Heart left ventricle (tissue), 16 donors: ENCODE measurements around the gene EVA1C. TPM values are rescaled to one million over a fixed set of nuclear protein-coding genes. Genes with fewer than 3 reads are reported as not detected.
"Not testable (repeated sequence)": the region's sequence is repeated elsewhere in the genome, so short reads cannot be mapped to it uniquely, and the experiment has no call there.

ENCODE experiments used
- ATAC-seq, 4 donors: fragments of 200-7000 bp; cut with Tn5 transposase; one replicate each; pipeline ENCODE4 v1.9.1; 2020 to 2022; ENCODE audit warnings: moderate library complexity in 4 of 4, mild to moderate bottlenecking in 3 of 4, moderate number of reproducible peaks in 1 of 4
- DNase-seq, 5 donors: peaks; one replicate each; pipeline ENCODE4 v3.0.0-alpha.2; 2020
- H3K27ac ChIP-seq, 12 donors: fragments of 200-600 bp; sonication (generic) in 4 of 12; one replicate each; pipeline versions ENCODE4 v1.5.0 to v1.8.0; 2016 to 2022; ENCODE audit warnings: mild to moderate bottlenecking in 2 of 12
- H3K27me3 ChIP-seq, 9 donors: fragments of 200-600 bp; sonication (generic) in 2 of 9; one replicate each; pipeline versions ENCODE4 v1.5.1 to v1.8.0; 2016 to 2022; ENCODE audit warnings: mild to moderate bottlenecking in 3 of 9
- H3K36me3 ChIP-seq, 9 donors: fragments of 200-600 bp; sonication (generic) in 2 of 9; one replicate each; pipeline versions ENCODE4 v1.5.0 to v1.8.0; 2018 to 2022; ENCODE audit warnings: mild to moderate bottlenecking in 2 of 9
- H3K4me1 ChIP-seq, 12 donors: fragments of 200-600 bp; sonication (generic) in 4 of 12; one replicate each; pipeline versions ENCODE4 v1.5.0 to v1.8.0; 2016 to 2022; ENCODE audit warnings: mild to moderate bottlenecking in 3 of 12
- H3K4me3 ChIP-seq, 12 donors: fragments of 200-600 bp; sonication (generic) in 4 of 12; one replicate each; pipeline versions ENCODE4 v1.5.0 to v1.8.0; 2017 to 2022; ENCODE audit warnings: mild to moderate bottlenecking in 9 of 12, moderate library complexity in 4 of 12
- H3K9me3 ChIP-seq, 12 donors: fragments of 200-600 bp; sonication (generic) in 4 of 12; one replicate each; pipeline versions ENCODE4 v1.5.0 to v1.8.0; 2016 to 2022; ENCODE audit warnings: mild to moderate bottlenecking in 1 of 12
- POLR2A ChIP-seq, 2 donors: fragments of 450-650 bp; IDR thresholded peaks; one replicate each; pipeline ENCODE4 v1.6.1; 2017; ENCODE audit warnings: antibody characterized with exemption in 2 of 2, mild to moderate bottlenecking in 2 of 2, moderate library complexity in 2 of 2
- WGBS, 4 donors: extraction: QIAGEN DNeasy Blood & Tissue Kit in 2 of 4; methylation state at CpG; one replicate each; pipeline versions ENCODE4 v1.1.5 to v1.1.7; 2013 to 2018; 5-methylcytosine and 5-hydroxymethylcytosine counted together
- intact Hi-C, 10 donors: fragments of 100-400 bp; cut with DNase I; formaldehyde crosslinking; loops; one replicate each; pipeline versions ENCODE4 v1.11.1 to v1.14.2; 2022
- polyA plus RNA-seq, 2 donors: library from polyadenylated mRNA; stranded (reverse); fragments of 200-250 nt; gene quantifications; one replicate each; pipeline ENCODE4 v1.2.3, GENCODE V29; 2013
- total RNA-seq, 9 donors: library from RNA; depleted of rRNA in 2 of 9; stranded (reverse); fragments of >200 nt in 2 of 9; fragmentation: NEBNext Ultra II Directional in 3 of 9; extraction: Animal tissue kit (Norgen Biotek cat#: 25700) in 3 of 9; gene quantifications; one replicate each; pipeline versions ENCODE4 v1.1.0 to v1.2.4, GENCODE V29; 2016 to 2023
- TF ChIP-seq, protein P1 (sequence below), 12 donors: fragments of 200-600 bp; sonication (generic) in 4 of 12; IDR thresholded peaks; one replicate each; pipeline versions ENCODE4 v1.5.0 to v1.8.0; 2018 to 2022; ENCODE audit warnings: antibody characterized with exemption in 12 of 12, mild to moderate bottlenecking in 5 of 12
- donor health status: ischemic (EF 13 %, LVEDD 7.1; RV severe dilation, severe dysfunction).
- donor health status: healthy with polysubstance abuse.
- donor health status: DM: no; HTN: yes; CAD: no.
- donor health status: DM: no; HTN: no; CAD: no.
- donor health status: ischemic (EF 25% LVEDD 6.9; RV normal size, moderate dysfunction).
- donor health status: ischemic (EF 25% LVEDD 5.7; RV mildly dilated, moderate dysfunction).
- donor health status: healthy.
- donor health status: DM: yes; HTN: yes; CAD: no.
- donor health status: ischemic (EF 35%, LVEDD 5.7; RV mildly dilated, moderate dysfunction).
- donor health status: nonischemic (EF 11% LVEDD 7.7; RV severe dilation, severe dysfunction).
- donor health status: DM: yes; HTN: yes; CAD: no.
- donor health status: PGD.
- donor health status: ischemic (EF 29% LVEDD 5.4; RV normal size, mild dysfunction).
- donor health status: nonischemic (EF 23%, LVEDD 6.1; RV moderate dilation, normal function).

Gene EVA1C
- total and polyA plus RNA-seq, 11 donors, result 10.1 to 44.4 (median 19.7) TPM

DNA sequence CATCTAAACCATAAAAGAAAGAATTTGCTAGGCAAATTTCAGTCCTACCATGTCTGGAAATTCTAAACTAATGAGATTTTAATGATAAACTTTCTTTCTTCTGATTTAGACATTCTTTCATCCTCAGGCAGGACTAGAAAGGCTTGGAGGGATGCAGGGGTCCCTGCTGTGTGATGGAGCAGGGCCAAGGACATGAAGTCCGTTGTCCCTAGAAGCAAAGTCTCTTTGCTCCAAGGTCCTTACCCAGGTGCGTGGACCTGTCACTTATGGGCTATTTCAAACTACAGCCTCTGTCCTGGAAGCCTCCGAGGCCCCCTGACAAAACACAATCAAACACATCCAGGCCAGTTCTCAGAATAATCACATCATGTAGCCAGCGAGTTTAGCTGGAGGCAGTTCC is 46.3 kb upstream of the EVA1C start:
- Histone ChIP-seq H3K4me1 (peaks cover 0 to 27% (median 17%) of the 10 kb centered on the region in 12 donors), H3K27me3 (no peaks in the 10 kb centered on the region), H3K27ac (peak overlapping the region in 1 of 12 donors; percentile 18), H3K9me3 (no peaks in the 10 kb centered on the region), H3K4me3 (no peak overlapping the region), H3K36me3 (peaks cover 0 to 98% (median 73%) of the 10 kb centered on the region in 9 donors)
- WGBS, 4 donors, result 92 to 96% (median 95%) methylated on average over 4 of the region's 4 CpGs
- intact Hi-C loops, result no loop called here
- TF ChIP-seq, protein P1, sequence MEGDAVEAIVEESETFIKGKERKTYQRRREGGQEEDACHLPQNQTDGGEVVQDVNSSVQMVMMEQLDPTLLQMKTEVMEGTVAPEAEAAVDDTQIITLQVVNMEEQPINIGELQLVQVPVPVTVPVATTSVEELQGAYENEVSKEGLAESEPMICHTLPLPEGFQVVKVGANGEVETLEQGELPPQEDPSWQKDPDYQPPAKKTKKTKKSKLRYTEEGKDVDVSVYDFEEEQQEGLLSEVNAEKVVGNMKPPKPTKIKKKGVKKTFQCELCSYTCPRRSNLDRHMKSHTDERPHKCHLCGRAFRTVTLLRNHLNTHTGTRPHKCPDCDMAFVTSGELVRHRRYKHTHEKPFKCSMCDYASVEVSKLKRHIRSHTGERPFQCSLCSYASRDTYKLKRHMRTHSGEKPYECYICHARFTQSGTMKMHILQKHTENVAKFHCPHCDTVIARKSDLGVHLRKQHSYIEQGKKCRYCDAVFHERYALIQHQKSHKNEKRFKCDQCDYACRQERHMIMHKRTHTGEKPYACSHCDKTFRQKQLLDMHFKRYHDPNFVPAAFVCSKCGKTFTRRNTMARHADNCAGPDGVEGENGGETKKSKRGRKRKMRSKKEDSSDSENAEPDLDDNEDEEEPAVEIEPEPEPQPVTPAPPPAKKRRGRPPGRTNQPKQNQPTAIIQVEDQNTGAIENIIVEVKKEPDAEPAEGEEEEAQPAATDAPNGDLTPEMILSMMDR (IDR thresholded peaks at IDR 0.05), result no peak
- TF ChIP-seq POLR2A (IDR thresholded peaks at IDR 0.05), result no peak
- DNase-seq, result no peak
- no peak for ATAC-seq

DNA sequence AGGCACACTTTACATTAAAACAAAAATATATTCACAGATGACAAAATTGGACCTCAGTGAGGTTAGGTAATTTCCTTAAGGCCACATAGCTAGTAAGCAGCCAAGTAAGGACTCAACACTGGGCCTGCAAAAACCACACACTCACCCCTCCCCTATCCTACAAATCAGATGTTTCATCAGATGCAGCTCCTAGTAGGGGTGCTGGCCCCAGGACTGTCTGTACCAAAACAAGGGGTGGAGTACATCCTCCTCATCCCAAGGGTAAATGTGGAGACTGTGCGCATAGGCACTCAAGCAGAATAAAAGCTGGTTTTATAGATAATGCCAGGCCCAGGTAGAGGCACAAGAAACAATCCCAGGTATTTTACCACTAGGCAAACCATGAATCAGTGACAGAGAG is 45.3 kb upstream of the EVA1C start:
- peak overlapping the region in 5 of 12 donors; percentile 11 to 55 (median 34) for H3K27ac ChIP-seq
- no peaks in the 10 kb centered on the region for H3K27me3 ChIP-seq
- peak in 1 of 4 donors; percentile 40 for ATAC-seq
- DNase-seq, result no peak
- H3K9me3 ChIP-seq, result no peaks in the 10 kb centered on the region
- H3K4me3 ChIP-seq, result no peak overlapping the region
- WGBS, 4 donors, result 87 to 95% (median 90%) methylated on average over 1 of the region's 1 CpG
- intact Hi-C loops, result no loop called here
- peaks cover 0 to 98% (median 68%) of the 10 kb centered on the region in 9 donors for H3K36me3 ChIP-seq
- peaks cover 0 to 37% (median 21%) of the 10 kb centered on the region in 12 donors for H3K4me1 ChIP-seq
- TF ChIP-seq, protein P1 (IDR thresholded peaks at IDR 0.05), result no peak
- TF ChIP-seq POLR2A (IDR thresholded peaks at IDR 0.05), result no peak

DNA sequence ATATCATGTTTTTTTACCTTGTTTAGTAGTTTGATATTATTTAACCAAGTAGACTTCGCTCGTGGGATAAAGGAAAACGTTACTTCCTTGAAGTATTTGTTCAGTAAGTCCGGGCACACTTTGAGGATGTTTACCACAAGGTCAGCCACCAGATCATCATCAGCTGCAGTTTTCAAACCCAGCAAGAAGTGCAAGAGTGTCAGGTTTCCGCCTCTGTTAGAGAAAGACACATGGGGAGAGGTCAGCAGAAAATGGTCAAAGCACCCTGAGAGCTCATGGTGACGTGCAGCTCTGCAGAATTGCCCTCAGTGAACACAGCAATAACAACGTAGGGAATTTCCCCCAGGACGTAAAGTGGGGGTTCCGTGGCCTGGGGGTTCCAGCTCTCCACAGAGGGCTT is 44.1 kb upstream of the EVA1C start:
- H3K4me1 ChIP-seq, result peaks cover 0 to 46% (median 25%) of the 10 kb centered on the region in 12 donors
- H3K4me3 ChIP-seq, result no peak overlapping the region
- H3K36me3 ChIP-seq, result peaks cover 0 to 98% (median 64%) of the 10 kb centered on the region in 9 donors
- intact Hi-C loops, result no loop called here
- H3K27me3 ChIP-seq, result no peaks in the 10 kb centered on the region
- no peak for ATAC-seq
- DNase-seq, result no peak
- TF ChIP-seq, protein P1 (IDR thresholded peaks at IDR 0.05), result no peak
- TF ChIP-seq POLR2A (IDR thresholded peaks at IDR 0.05), result no peak
- 72 to 83% (median 76%) methylated on average over 9 of the region's 9 CpGs for WGBS, 4 donors
- H3K27ac ChIP-seq, result peak overlapping the region in 5 of 12 donors; percentile 20 to 58 (median 53)
- no peaks in the 10 kb centered on the region for H3K9me3 ChIP-seq

DNA sequence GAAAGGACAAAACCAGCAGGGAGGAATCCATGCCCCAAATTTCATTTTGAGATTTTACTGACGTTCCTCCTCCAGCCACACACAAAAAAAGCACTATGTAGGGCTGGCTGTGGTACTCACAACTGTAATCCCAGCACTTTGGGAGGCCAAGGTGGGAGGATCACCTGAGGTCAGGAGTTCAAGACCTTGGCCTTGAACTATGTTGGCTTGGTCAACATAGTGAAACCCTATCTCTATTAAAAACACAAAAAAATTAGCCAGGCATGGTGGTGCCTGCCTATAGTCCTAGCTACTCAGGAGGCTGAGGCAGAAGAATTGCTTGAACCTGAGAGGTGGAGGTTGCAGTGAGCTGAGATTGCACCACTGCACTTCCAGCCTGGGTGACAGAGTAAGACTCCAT is 43.5 kb upstream of the EVA1C start:
- ATAC-seq, H3K9me3 ChIP-seq, H3K27me3 ChIP-seq, H3K4me3 ChIP-seq, intact Hi-C loops, DNase-seq: not testable (repeated sequence)
- 69 to 91% (median 76%) methylated on average over 1 of the region's 1 CpG for WGBS, 4 donors
- H3K36me3 ChIP-seq, result peaks cover 0 to 98% (median 69%) of the 10 kb centered on the region in 9 donors
- peak overlapping the region in 3 of 12 donors; percentile 22 to 53 (median 30) for H3K27ac ChIP-seq
- peaks cover 0 to 42% (median 21%) of the 10 kb centered on the region in 12 donors for H3K4me1 ChIP-seq
